GM23338 (cell line): ENCODE results near the gene NPHP4. TPM values are rescaled to one million over a fixed set of nuclear protein-coding genes. Genes with fewer than 3 reads are reported as not detected.

Experiments used
- ATAC-seq: fragments of 200-7000 bp; cut with Tn5 transposase; 3 replicates; pipeline ENCODE4 v1.9.1; 2020
- DNase-seq: peaks from one replicate; pipeline ENCODE4 v3.0.0-alpha.2; 2015; ENCODE audit warnings: low spot score
- H2AFZ ChIP-seq: fragments of 200-600 bp; sonication (generic); 2 replicates; pipeline ENCODE4 v1.8.0; 2016; ENCODE audit warnings: antibody characterized with exemption, mild to moderate bottlenecking, moderate library complexity
- H3F3A ChIP-seq: fragments of 200-600 bp; sonication (generic); replicated peaks from 2 replicates; pipeline ENCODE4 v1.8.0; 2017; ENCODE audit warnings: antibody characterized with exemption, mixed run types, low read depth
- H3K27ac ChIP-seq: fragments of 200-600 bp; sonication (generic); 2 replicates; pipeline ENCODE4 v1.6.1; 2016; ENCODE audit warnings: low read depth
- H3K27me3 ChIP-seq: fragments of 200-600 bp; sonication (generic); 2 replicates; pipeline ENCODE4 v1.8.0; 2016; ENCODE audit warnings: mild to moderate bottlenecking, mixed run types, moderate library complexity; ENCODE audit not compliant: insufficient read depth
- H3K36me3 ChIP-seq: fragments of 200-600 bp; sonication (generic); 2 replicates; pipeline ENCODE4 v1.8.0; 2016; ENCODE audit warnings: mild to moderate bottlenecking; ENCODE audit not compliant: insufficient read depth
- H3K4me1 ChIP-seq: fragments of 200-600 bp; sonication (generic); 2 replicates; pipeline ENCODE4 v1.8.0; 2016; ENCODE audit warnings: mild to moderate bottlenecking, moderate library complexity; ENCODE audit not compliant: insufficient read depth
- H3K4me2 ChIP-seq: fragments of 200-600 bp; sonication (generic); 2 replicates; pipeline ENCODE4 v1.7.1; 2017; ENCODE audit warnings: mixed run types
- H3K4me3 ChIP-seq: fragments of 200-600 bp; sonication (generic); 2 replicates; pipeline ENCODE4 v1.6.1; 2016; ENCODE audit warnings: mixed run types
- H3K79me2 ChIP-seq: fragments of 200-600 bp; sonication (generic); replicated peaks from 2 replicates; pipeline ENCODE4 v1.8.0; 2017; ENCODE audit warnings: mild to moderate bottlenecking; ENCODE audit not compliant: insufficient read depth
- H3K9me2 ChIP-seq: fragments of 200-600 bp; sonication (generic); 2 replicates; pipeline ENCODE4 v1.8.0; 2017; ENCODE audit not compliant: insufficient read depth
- H4K20me1 ChIP-seq: fragments of 200-600 bp; sonication (generic); replicated peaks from 2 replicates; pipeline ENCODE4 v1.8.0; 2017; ENCODE audit warnings: mild to moderate bottlenecking; ENCODE audit not compliant: insufficient read depth
- H3K27ac Mint-ChIP-seq: 2 replicates; pipeline ENCODE4 v1.8.0; 2020; ENCODE audit warnings: inconsistent platforms, mild to moderate bottlenecking, moderate library complexity, mixed read lengths
- H3K27me3 Mint-ChIP-seq: 3 replicates; pipeline ENCODE4 v1.8.0; 2022; ENCODE audit warnings: low read depth, mild to moderate bottlenecking, moderate library complexity, mixed read lengths, inconsistent platforms; ENCODE audit not compliant: insufficient read depth, poor library complexity
- H3K36me3 Mint-ChIP-seq: 3 replicates; pipeline ENCODE4 v1.8.0; 2021; ENCODE audit warnings: low read depth, mild to moderate bottlenecking, inconsistent platforms, moderate library complexity, mixed read lengths
- H3K4me1 Mint-ChIP-seq: 3 replicates; pipeline ENCODE4 v1.8.0; 2020; ENCODE audit warnings: mild to moderate bottlenecking, inconsistent platforms, mixed read lengths
- H3K4me3 Mint-ChIP-seq: 3 replicates; pipeline ENCODE4 v1.8.0; 2021; ENCODE audit warnings: moderate library complexity, mild to moderate bottlenecking, inconsistent platforms, mixed read lengths
- H3K9me3 Mint-ChIP-seq: 3 replicates; pipeline ENCODE4 v1.8.0; 2020; ENCODE audit warnings: moderate library complexity, mild to moderate bottlenecking, inconsistent platforms, mixed read lengths
- CREB1 ChIP-seq: fragments of 250-450 bp; sonication (Bioruptor Pico); IDR thresholded peaks from 2 replicates; pipeline ENCODE4 v1.5.0; 2020; ENCODE audit warnings: low read depth, mild to moderate bottlenecking, moderate library complexity
- CTCF ChIP-seq, 2 experiments: fragments of 200-600 bp in 1 of 2; sonication (generic) in 1 of 2; conservative IDR thresholded peaks; 2 replicates each; pipeline versions ENCODE4 v1.5.1 to v1.6.1; 2016 to 2017; ENCODE audit warnings: antibody characterized with exemption in 2 of 2, low read depth in 2 of 2, mild to moderate bottlenecking in 2 of 2, moderate library complexity in 1 of 2
- ETS1 ChIP-seq: IDR thresholded peaks from 2 replicates; pipeline ENCODE4 v1.6.1; 2016; ENCODE audit warnings: antibody characterized with exemption
- EZH2 ChIP-seq: fragments of 200-600 bp; sonication (generic); IDR thresholded peaks from one replicate; pipeline ENCODE4 v1.8.0; 2017; ENCODE audit warnings: antibody characterized with exemption, mild to moderate bottlenecking, low read depth; ENCODE audit not compliant: unreplicated experiment
- EZH2phosphoT487 ChIP-seq: fragments of 200-600 bp; sonication (generic); IDR thresholded peaks from one replicate; pipeline ENCODE4 v1.8.1; 2018; ENCODE audit warnings: antibody characterized with exemption; ENCODE audit not compliant: unreplicated experiment
- JUNB ChIP-seq: IDR thresholded peaks from one replicate; pipeline ENCODE4 v1.6.1; 2016; ENCODE audit warnings: antibody characterized with exemption; ENCODE audit not compliant: unreplicated experiment
- NANOG ChIP-seq: IDR thresholded peaks from 2 replicates; pipeline ENCODE4 v1.6.1; 2016; ENCODE audit warnings: antibody characterized with exemption, borderline replicate concordance
- POLR2AphosphoS5 ChIP-seq: IDR thresholded peaks from 2 replicates; pipeline ENCODE4 v1.6.1; 2016; ENCODE audit warnings: antibody characterized with exemption, low read depth
- REST ChIP-seq: IDR thresholded peaks from one replicate; pipeline ENCODE4 v1.6.1; 2018; ENCODE audit warnings: antibody characterized with exemption; ENCODE audit not compliant: unreplicated experiment
- STAT1 ChIP-seq: IDR thresholded peaks from one replicate; pipeline ENCODE4 v1.6.1; 2016; ENCODE audit warnings: antibody characterized with exemption; ENCODE audit not compliant: unreplicated experiment
- ZNF114 ChIP-seq: fragments of 250-450 bp; sonication (Bioruptor Pico); IDR thresholded peaks from 2 replicates; pipeline ENCODE4 v1.5.0; 2020; ENCODE audit warnings: mild to moderate bottlenecking, moderate library complexity
- ZNF331 ChIP-seq: fragments of 250-450 bp; sonication (Bioruptor Pico); IDR thresholded peaks from 2 replicates; pipeline ENCODE4 v1.5.0; 2020; ENCODE audit warnings: low read depth, mild to moderate bottlenecking, moderate library complexity
- ZNF462 ChIP-seq: fragments of 250-450 bp; sonication (Bioruptor Pico); IDR thresholded peaks from 2 replicates; pipeline ENCODE4 v1.5.0; 2020; ENCODE audit warnings: mild to moderate bottlenecking, moderate library complexity
- polyA plus RNA-seq: library from polyadenylated mRNA; unstranded; fragments of >200 nt; fragmentation: Nextera tagmentation; extraction: Ambion mirVana; gene quantifications from 2 replicates; pipeline ENCODE4 v1.2.1, GENCODE V29; 2016
- total RNA-seq: library from RNA; depleted of rRNA; stranded (reverse); fragments of >200 nt; shearing (Covaris generic); gene quantifications from 2 replicates; pipeline ENCODE4 v1.2.3, GENCODE V29; 2014

Gene NPHP4
- total and polyA plus RNA-seq, 2 experiments from 2014 or later: 2.5 to 12.4 TPM

- TF ChIP-seq ZNF462 (CRISPR knock-in tag) (no peak), EZH2phosphoT487 (no peak), STAT1 (no peak), ZNF114 (no peak), EZH2 (no peak)
These were observed 46.8 kb downstream of the NPHP4 start (continued) for GRCh38 chr1:5945445-5945844.

- Histone ChIP-seq H4K20me1 (no peaks in the 10 kb centered on the region), H3K27ac (no peak overlapping the region), H3K4me3 (no peak overlapping the region), H3K4me1 (no peaks in the 10 kb centered on the region), H3K79me2 (no peaks in the 10 kb centered on the region), H3K4me2 (no peak overlapping the region), H3F3A (no peaks in the 10 kb centered on the region), H2AFZ (no peak overlapping the region), H3K9me2 (no peaks in the 10 kb centered on the region), H3K27me3 (no peaks in the 10 kb centered on the region), H3K36me3 (no peaks in the 10 kb centered on the region)
- Mint-ChIP-seq H3K27ac (no peak overlapping the region; the same call in 1 of the 2 replicates), H3K4me3 (no peak overlapping the region), H3K27me3 (peaks cover 10% of the 10 kb centered on the region), H3K36me3 (peaks cover 12% of the 10 kb centered on the region; the same call in 2 of the 3 replicates), H3K9me3 (no peaks in the 10 kb centered on the region; the same call in 2 of the 3 replicates), H3K4me1 (no peaks in the 10 kb centered on the region; the same call in 2 of the 3 replicates)
- DNase-seq (no peak), ATAC-seq (no peak)
- TF ChIP-seq CREB1 (CRISPR knock-in tag) (no peak), REST (no peak), ZNF114 (no peak), STAT1 (no peak), ETS1 (no peak), JUNB (no peak), NANOG (no peak), EZH2phosphoT487 (no peak), ZNF331 (no peak), POLR2AphosphoS5 (no peak), CTCF (conservative IDR thresholded peaks at IDR 0.05; ENCODE audit: low read depth in 2 of 2) (no peak), EZH2 (no peak)
These were observed 47.4 kb downstream of the NPHP4 start for GRCh38 chr1:5944843-5945167.
